Bronchial epithelial cell (primary cell): Measurements from ENCODE around the gene UAP1L1. TPM values are rescaled to one million over a fixed set of nuclear protein-coding genes. Genes with fewer than 3 reads are reported as not detected.
A peak's percentile ranks its signal among the peaks of the same experiment; 100 is the strongest.

Experiments
- DNase-seq: peaks from one replicate; pipeline ENCODE4 v3.0.0-alpha.2; 2010; ENCODE audit warnings: low read depth
- FAIRE-seq: peaks from 2 replicates; lab custom pipeline; 2011; peaks lifted over from hg19 to GRCh38; lab: Jason Lieb, UNC
- H3K27me3 ChIP-seq: 2 replicates; pipeline ENCODE4 v1.5.1; 2011; ENCODE audit warnings: low read length; ENCODE audit not compliant: control insufficient read depth, insufficient read depth
- H3K36me3 ChIP-seq: 2 replicates; pipeline ENCODE4 v1.5.1; 2011; ENCODE audit warnings: low read length; ENCODE audit not compliant: control insufficient read depth, insufficient read depth
- H3K4me3 ChIP-seq: 2 replicates; pipeline ENCODE4 v1.5.1; 2011; ENCODE audit warnings: mild to moderate bottlenecking, low read depth, low read length, control low read depth
- total RNA-seq: library from RNA; depleted of rRNA; stranded (reverse); fragments of >200 nt; gene quantifications from 2 replicates; pipeline ENCODE4 v1.2.1, GENCODE V29; 2014
- TF ChIP-seq, protein P1 (sequence below): IDR thresholded peaks from 2 replicates; pipeline ENCODE4 v1.5.1; 2011; ENCODE audit warnings: mild to moderate bottlenecking, moderate library complexity, low read length, control low read depth, inconsistent platforms; ENCODE audit not compliant: insufficient read depth, severe bottlenecking

UAP1L1 gene
- total RNA-seq, 1 donor from 2014 or later = 3.2 TPM

DNA sequence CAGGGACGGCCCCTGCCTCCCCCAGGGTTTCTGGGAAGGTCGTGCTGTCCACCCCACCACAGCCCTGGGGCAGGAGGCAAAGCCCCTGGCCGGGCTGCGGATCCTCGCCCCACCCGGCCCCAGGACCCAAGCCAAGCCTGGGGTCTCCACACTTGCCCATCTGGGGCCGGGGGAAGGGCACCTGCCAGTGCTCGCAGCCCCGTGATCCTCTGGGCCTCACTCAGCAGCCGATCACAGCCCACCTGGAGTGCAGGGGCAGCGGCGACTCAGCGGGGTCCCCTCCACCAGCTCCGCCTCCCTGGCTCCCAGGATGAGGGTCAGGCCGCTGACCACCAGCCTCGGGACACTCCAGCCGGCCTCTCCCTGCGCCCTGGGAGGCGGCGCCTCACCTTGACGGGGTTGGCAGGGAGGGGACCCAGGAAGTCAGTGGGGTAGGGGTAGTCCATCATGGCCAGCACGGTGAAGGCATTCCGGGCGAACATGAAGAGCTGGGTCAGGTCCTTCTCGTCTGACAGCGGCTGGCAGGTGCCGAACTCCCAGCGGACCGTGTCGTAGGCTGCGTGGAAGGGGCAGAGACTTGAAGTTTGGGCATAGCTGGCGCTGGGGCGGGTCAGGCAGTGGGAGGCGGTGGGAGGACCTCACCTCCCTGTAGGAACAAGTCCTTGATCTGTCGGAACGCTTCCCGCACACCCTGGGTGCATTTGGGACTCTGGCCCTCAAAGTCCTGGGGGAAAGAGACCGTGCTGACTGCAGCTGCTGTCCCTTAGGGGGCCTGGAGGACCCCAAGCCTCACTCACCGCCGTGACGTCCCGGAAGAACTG, 35.5 kb downstream of the UAP1L1 start:
- TF ChIP-seq, protein P1, sequence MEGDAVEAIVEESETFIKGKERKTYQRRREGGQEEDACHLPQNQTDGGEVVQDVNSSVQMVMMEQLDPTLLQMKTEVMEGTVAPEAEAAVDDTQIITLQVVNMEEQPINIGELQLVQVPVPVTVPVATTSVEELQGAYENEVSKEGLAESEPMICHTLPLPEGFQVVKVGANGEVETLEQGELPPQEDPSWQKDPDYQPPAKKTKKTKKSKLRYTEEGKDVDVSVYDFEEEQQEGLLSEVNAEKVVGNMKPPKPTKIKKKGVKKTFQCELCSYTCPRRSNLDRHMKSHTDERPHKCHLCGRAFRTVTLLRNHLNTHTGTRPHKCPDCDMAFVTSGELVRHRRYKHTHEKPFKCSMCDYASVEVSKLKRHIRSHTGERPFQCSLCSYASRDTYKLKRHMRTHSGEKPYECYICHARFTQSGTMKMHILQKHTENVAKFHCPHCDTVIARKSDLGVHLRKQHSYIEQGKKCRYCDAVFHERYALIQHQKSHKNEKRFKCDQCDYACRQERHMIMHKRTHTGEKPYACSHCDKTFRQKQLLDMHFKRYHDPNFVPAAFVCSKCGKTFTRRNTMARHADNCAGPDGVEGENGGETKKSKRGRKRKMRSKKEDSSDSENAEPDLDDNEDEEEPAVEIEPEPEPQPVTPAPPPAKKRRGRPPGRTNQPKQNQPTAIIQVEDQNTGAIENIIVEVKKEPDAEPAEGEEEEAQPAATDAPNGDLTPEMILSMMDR = no peak
- no peak for DNase-seq
- no peak for FAIRE-seq
- no peak overlapping the region for H3K4me3 ChIP-seq
- H3K36me3 ChIP-seq = peaks cover 13% of the 10 kb centered on the region
- H3K27me3 ChIP-seq = peaks cover 2% of the 10 kb centered on the region

DNA sequence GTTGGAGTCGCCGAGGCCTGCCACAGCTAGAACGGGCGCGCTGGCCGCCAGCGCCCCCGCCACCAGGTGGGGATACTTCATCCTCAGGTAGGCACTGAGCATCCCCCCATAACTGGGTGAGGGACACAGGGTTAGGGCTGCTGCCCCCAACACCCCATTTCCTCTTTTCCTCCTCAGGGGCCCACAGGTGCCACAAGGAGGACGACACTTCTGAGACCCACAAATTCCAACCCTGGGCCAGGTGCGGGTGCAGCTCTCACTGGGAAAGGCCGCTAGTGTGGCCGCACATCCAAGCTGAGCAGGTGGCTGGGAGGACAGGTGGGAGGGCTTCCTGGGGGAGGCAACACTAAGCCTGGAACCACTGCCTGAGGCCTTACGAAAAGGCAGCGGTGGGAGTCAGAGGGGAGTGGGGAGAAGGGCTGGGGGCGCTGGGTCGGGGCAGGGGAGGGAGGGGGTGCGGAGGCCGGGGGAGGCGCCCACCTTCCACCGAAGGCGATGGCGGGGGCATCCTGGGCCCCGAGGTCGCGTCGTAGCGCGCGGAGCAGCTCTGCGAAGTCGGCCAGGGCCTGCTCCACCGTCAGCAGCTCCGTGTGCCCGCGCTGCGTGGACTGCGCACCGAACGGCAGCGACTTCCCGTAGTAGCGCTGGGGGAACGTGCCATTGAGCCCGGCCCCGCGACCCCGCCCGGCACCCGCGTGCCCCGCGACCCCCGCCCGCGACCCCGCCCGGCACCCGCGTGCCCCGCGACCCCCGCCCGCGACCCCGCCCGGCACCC, 36.3 kb downstream of the UAP1L1 start:
- DNase-seq (no peak), FAIRE-seq (no peak)
- TF ChIP-seq, protein P1 = no peak

DNA sequence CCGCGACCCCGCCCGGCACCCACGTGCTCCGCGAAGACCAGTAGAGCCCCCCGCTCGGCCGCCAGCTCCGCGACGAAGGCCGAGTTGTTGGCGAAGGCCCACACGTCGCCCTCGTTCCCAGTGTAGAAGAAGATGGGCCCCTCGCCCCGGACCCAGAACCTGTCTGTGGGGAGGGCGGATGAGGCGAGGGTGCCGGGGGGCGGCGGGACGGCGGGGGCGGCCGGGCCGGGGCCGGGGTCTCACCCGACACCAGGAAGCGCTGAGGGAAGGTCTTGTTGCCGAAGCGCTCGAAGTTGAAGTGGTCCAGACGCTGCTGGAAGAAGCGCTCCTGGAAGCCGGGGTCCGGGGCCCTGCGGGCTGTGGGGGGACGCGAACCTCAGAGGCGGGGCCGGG, 36.9 kb downstream of the UAP1L1 start:
- TF ChIP-seq, protein P1 = no peak
- no peak for FAIRE-seq
- DNase-seq = no peak
- Histone ChIP-seq H3K27me3 (peaks cover 2% of the 10 kb centered on the region), H3K4me3 (peak overlapping the region; percentile 52), H3K36me3 (peaks cover 11% of the 10 kb centered on the region)

More for the DNA sequence above, 36.3 kb downstream of the UAP1L1 start:
- Histone ChIP-seq H3K4me3 (peak overlapping the region; percentile 52), H3K36me3 (peaks cover 11% of the 10 kb centered on the region), H3K27me3 (peaks cover 2% of the 10 kb centered on the region)

DNA sequence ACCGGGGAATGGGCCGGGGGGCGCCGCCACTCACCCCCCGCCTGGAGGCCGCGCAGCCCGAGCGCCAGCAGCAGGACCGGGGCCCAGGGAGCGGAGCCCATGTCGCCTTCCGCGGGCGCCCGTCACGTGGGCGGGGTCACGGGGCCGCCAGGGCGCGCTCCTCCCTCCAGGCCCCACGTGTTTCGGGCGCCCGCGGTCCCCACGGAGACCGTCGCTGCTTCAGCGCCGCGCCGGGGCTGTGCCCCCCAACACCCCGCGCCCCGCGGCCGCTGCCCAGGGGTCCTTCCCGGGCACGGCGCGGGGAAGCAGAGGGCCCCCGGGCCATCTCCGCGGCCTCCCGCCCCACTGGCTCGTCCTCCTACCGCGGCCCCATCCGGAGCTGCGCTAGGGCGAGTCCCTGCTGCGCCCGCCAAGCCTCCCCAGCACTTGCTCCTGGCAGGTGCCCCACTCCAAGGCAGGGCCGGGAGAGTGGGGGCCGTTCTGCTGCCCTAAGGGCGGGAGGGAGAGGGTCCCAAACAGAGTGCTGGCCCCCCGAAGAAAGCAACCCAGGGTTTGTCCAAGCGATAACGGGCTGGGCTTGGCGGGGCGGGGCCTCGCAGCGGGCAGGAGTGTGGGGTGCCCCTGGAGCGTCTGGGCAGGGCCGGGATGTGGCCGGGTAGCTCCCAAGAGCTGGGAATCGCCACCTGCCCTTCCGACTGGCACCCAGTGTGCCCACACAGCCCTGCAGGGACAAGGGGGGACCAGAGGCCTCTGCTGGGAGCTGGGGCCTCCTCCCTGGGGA, 37.5 kb downstream of the UAP1L1 start, which contains the start of gene DPP7:
DPP7 (minus strand) TSS at position 121 of the 781 bp plus-strand sequence; CDS start at position 101, 20 bp downstream.
- no peak for DNase-seq
- no peak for FAIRE-seq
- peaks cover 2% of the 10 kb centered on the region for H3K27me3 ChIP-seq

More for the DNA sequence above, 37.5 kb downstream of the UAP1L1 start, which contains the start of gene DPP7:
- Histone ChIP-seq H3K4me3 (peak within 1 kb of the TSS; percentile 52), H3K36me3 (peaks cover 9% of the 10 kb centered on the region)
- TF ChIP-seq, protein P1 = no peak
